Activated naive CD8-positive, alpha-beta T cell treated with anti-CD3 and anti-CD28 coated beads, Interleukin-2, amount 50 U/mL, for 24 hours (primary cell): ENCODE results near the gene DTHD1.

Source experiments
- ATAC-seq: fragments of 150-1000 bp; cut with Tn5 transposase; one replicate; pipeline ENCODE4 v1.10.0; 2021
- DNase-seq: peaks from one replicate; pipeline ENCODE4 v3.0.0; 2021
- H3K27ac Mint-ChIP-seq: one replicate; pipeline ENCODE4 v1.8.0; 2021; ENCODE audit warnings: mild to moderate bottlenecking, mixed read lengths
- H3K27me3 Mint-ChIP-seq: one replicate; pipeline ENCODE4 v1.8.0; 2021; ENCODE audit warnings: mixed read lengths
- H3K36me3 Mint-ChIP-seq: one replicate; pipeline ENCODE4 v1.8.0; 2021; ENCODE audit warnings: low read depth, mixed read lengths
- H3K4me1 Mint-ChIP-seq: one replicate; pipeline ENCODE4 v1.8.0; 2021; ENCODE audit warnings: mixed read lengths
- H3K4me3 Mint-ChIP-seq: one replicate; pipeline ENCODE4 v1.8.0; 2021; ENCODE audit warnings: mild to moderate bottlenecking, moderate library complexity, mixed read lengths
- H3K9me3 Mint-ChIP-seq: one replicate; pipeline ENCODE4 v1.8.0; 2021; ENCODE audit warnings: mixed read lengths

The DTHD1 gene

GRCh38 chr4:36255577-36255976, 25.8 kb upstream of the DTHD1 start:
- ATAC-seq (peak; percentile 87), DNase-seq (peak; percentile 38)
- H3K4me3 Mint-ChIP-seq: peak overlapping the region; percentile 71
- H3K27ac Mint-ChIP-seq: peak overlapping the region; percentile 93
- H3K36me3 Mint-ChIP-seq: no peaks in the 10 kb centered on the region
- H3K9me3 Mint-ChIP-seq: no peaks in the 10 kb centered on the region
- H3K27me3 Mint-ChIP-seq: no peaks in the 10 kb centered on the region
- H3K4me1 Mint-ChIP-seq: peaks cover 42% of the 10 kb centered on the region

GRCh38 chr4:36256398-36256891, 25.0 kb upstream of the DTHD1 start:
- peaks cover 42% of the 10 kb centered on the region for H3K4me1 Mint-ChIP-seq
- H3K9me3 Mint-ChIP-seq: no peaks in the 10 kb centered on the region
- no peaks in the 10 kb centered on the region for H3K36me3 Mint-ChIP-seq
- H3K27me3 Mint-ChIP-seq: no peaks in the 10 kb centered on the region
- peak overlapping the region; percentile 51 for H3K4me3 Mint-ChIP-seq
- peak; percentile 18 for DNase-seq
- ATAC-seq: peak; percentile 59
- peak overlapping the region; percentile 85 for H3K27ac Mint-ChIP-seq

GRCh38 chr4:36260731-36261130, 20.7 kb upstream of the DTHD1 start:
- DNase-seq (no peak), ATAC-seq (no peak)
- no peaks in the 10 kb centered on the region for H3K9me3 Mint-ChIP-seq
- H3K36me3 Mint-ChIP-seq: no peaks in the 10 kb centered on the region
- H3K4me3 Mint-ChIP-seq: no peak overlapping the region
- H3K27ac Mint-ChIP-seq: no peak overlapping the region
- peaks cover 25% of the 10 kb centered on the region for H3K4me1 Mint-ChIP-seq
- no peaks in the 10 kb centered on the region for H3K27me3 Mint-ChIP-seq

GRCh38 chr4:36264207-36264826, 17.1 kb upstream of the DTHD1 start:
- no peak overlapping the region for H3K27ac Mint-ChIP-seq
- H3K36me3 Mint-ChIP-seq: no peaks in the 10 kb centered on the region
- peak; percentile 33 for ATAC-seq

GRCh38 chr4:36267486-36268268, 13.7 kb upstream of the DTHD1 start:
- Mint-ChIP-seq H3K4me1 (peaks cover 47% of the 10 kb centered on the region), H3K27me3 (no peaks in the 10 kb centered on the region), H3K36me3 (no peaks in the 10 kb centered on the region), H3K4me3 (no peak overlapping the region), H3K9me3 (no peaks in the 10 kb centered on the region), H3K27ac (peak overlapping the region; percentile 4)
- no peak for DNase-seq
- ATAC-seq: no peak

More at GRCh38 chr4:36264207-36264826, 17.1 kb upstream of the DTHD1 start:
- no peak for DNase-seq
- Mint-ChIP-seq H3K4me3 (no peak overlapping the region), H3K27me3 (no peaks in the 10 kb centered on the region), H3K4me1 (peaks cover 40% of the 10 kb centered on the region), H3K9me3 (no peaks in the 10 kb centered on the region)

- DNase-seq (peak; percentile 26), ATAC-seq (peak; percentile 96)
- Mint-ChIP-seq H3K4me3 (no peak overlapping the region), H3K36me3 (no peaks in the 10 kb centered on the region), H3K27me3 (no peaks in the 10 kb centered on the region), H3K27ac (peak overlapping the region; percentile 26), H3K9me3 (no peaks in the 10 kb centered on the region), H3K4me1 (peaks cover 48% of the 10 kb centered on the region)
These were observed 12.3 kb upstream of the DTHD1 start for GRCh38 chr4:36269101-36269500.

- H3K9me3 Mint-ChIP-seq: no peaks in the 10 kb centered on the region
- no peak overlapping the region for H3K4me3 Mint-ChIP-seq
- no peaks in the 10 kb centered on the region for H3K36me3 Mint-ChIP-seq
- no peak for ATAC-seq
- H3K27ac Mint-ChIP-seq: peak overlapping the region; percentile 26
- H3K4me1 Mint-ChIP-seq: peaks cover 42% of the 10 kb centered on the region
- DNase-seq: no peak
- H3K27me3 Mint-ChIP-seq: no peaks in the 10 kb centered on the region
These were observed 11.8 kb upstream of the DTHD1 start for GRCh38 chr4:36269533-36270173.

GRCh38 chr4:36273276-36273675, 8.1 kb upstream of the DTHD1 start:
- Mint-ChIP-seq H3K4me1 (peaks cover 34% of the 10 kb centered on the region), H3K36me3 (no peaks in the 10 kb centered on the region), H3K27ac (no peak overlapping the region), H3K27me3 (no peaks in the 10 kb centered on the region), H3K9me3 (no peaks in the 10 kb centered on the region), H3K4me3 (no peak overlapping the region)
- ATAC-seq (no peak), DNase-seq (no peak)

GRCh38 chr4:36274158-36274557, 7.3 kb upstream of the DTHD1 start:
- peaks cover 35% of the 10 kb centered on the region for H3K4me1 Mint-ChIP-seq
- no peak for DNase-seq
- no peak for ATAC-seq
- H3K9me3 Mint-ChIP-seq: no peaks in the 10 kb centered on the region
- H3K4me3 Mint-ChIP-seq: no peak overlapping the region
- H3K27me3 Mint-ChIP-seq: no peaks in the 10 kb centered on the region
- no peak overlapping the region for H3K27ac Mint-ChIP-seq
- H3K36me3 Mint-ChIP-seq: no peaks in the 10 kb centered on the region

- peak overlapping the region; percentile 49 for H3K27ac Mint-ChIP-seq
These were observed 3.9 kb upstream of the DTHD1 start for GRCh38 chr4:36277533-36277932.

GRCh38 chr4:36278789-36279188, 2.6 kb upstream of the DTHD1 start:
- H3K4me3 Mint-ChIP-seq: peak overlapping the region; percentile 44
- DNase-seq (no peak), ATAC-seq (peak; percentile 64)
- peak overlapping the region; percentile 85 for H3K27ac Mint-ChIP-seq
- no peaks in the 10 kb centered on the region for H3K9me3 Mint-ChIP-seq
- no peaks in the 10 kb centered on the region for H3K36me3 Mint-ChIP-seq
- H3K27me3 Mint-ChIP-seq: no peaks in the 10 kb centered on the region
- peaks cover 51% of the 10 kb centered on the region for H3K4me1 Mint-ChIP-seq

More at GRCh38 chr4:36277533-36277932, 3.9 kb upstream of the DTHD1 start:
- H3K4me1 Mint-ChIP-seq: peaks cover 56% of the 10 kb centered on the region
- H3K9me3 Mint-ChIP-seq: no peaks in the 10 kb centered on the region
- ATAC-seq (no peak), DNase-seq (no peak)
- no peak overlapping the region for H3K4me3 Mint-ChIP-seq
- H3K27me3 Mint-ChIP-seq: no peaks in the 10 kb centered on the region
- H3K36me3 Mint-ChIP-seq: no peaks in the 10 kb centered on the region

- ATAC-seq (no peak), DNase-seq (no peak)
- H3K4me1 Mint-ChIP-seq: peaks cover 68% of the 10 kb centered on the region
- H3K4me3 Mint-ChIP-seq: no peak overlapping the region
- H3K27me3 Mint-ChIP-seq: no peaks in the 10 kb centered on the region
- H3K36me3 Mint-ChIP-seq: no peaks in the 10 kb centered on the region
- no peaks in the 10 kb centered on the region for H3K9me3 Mint-ChIP-seq
- H3K27ac Mint-ChIP-seq: no peak overlapping the region
These were observed 861 bp upstream of the DTHD1 start for GRCh38 chr4:36280555-36280954.

GRCh38 chr4:36282503-36283030, 1.2 kb downstream of the DTHD1 start:
- Mint-ChIP-seq H3K36me3 (no peaks in the 10 kb centered on the region), H3K27me3 (no peaks in the 10 kb centered on the region), H3K27ac (no peak overlapping the region), H3K4me3 (peak overlapping the region; percentile 15), H3K9me3 (no peaks in the 10 kb centered on the region), H3K4me1 (peaks cover 80% of the 10 kb centered on the region)
- no peak for ATAC-seq
- no peak for DNase-seq

GRCh38 chr4:36283912-36284465, 2.6 kb downstream of the DTHD1 start:
- Mint-ChIP-seq H3K4me1 (peaks cover 70% of the 10 kb centered on the region), H3K27me3 (no peaks in the 10 kb centered on the region), H3K9me3 (no peaks in the 10 kb centered on the region), H3K4me3 (peak overlapping the region; percentile 7), H3K27ac (peak overlapping the region; percentile 20), H3K36me3 (no peaks in the 10 kb centered on the region)
- DNase-seq (no peak), ATAC-seq (no peak)
